ENCODE measurements around the gene CATSPERE.

Gene CATSPERE

GRCh38 chr1:244583358-244583982 is 122.4 kb downstream of the CATSPERE start:
- TF ChIP-seq JUND (IDR thresholded peaks at IDR 0.05; ENCODE audit: low read depth): no peak
- in situ Hi-C loops (cut with HindIII; ENCODE audit: low pct_unique_long_range_greater_than_20kb, low sequenced_read_pairs): no loop called here
- no peak for DNase-seq (ENCODE audit: low read depth in 1 of 2, low spot score in 1 of 2)

- DNase-seq (ENCODE audit: low read depth in 1 of 2, low spot score in 1 of 2): no peak
- no peak for TF ChIP-seq JUND (IDR thresholded peaks at IDR 0.05; ENCODE audit: low read depth)
- in situ Hi-C loops (cut with HindIII; ENCODE audit: low pct_unique_long_range_greater_than_20kb, low sequenced_read_pairs): no loop called here
Observed at GRCh38 chr1:244585867-244586266, 124.8 kb downstream of the CATSPERE start.

- DNase-seq (ENCODE audit: low read depth in 1 of 2, low spot score in 1 of 2): no peak
- TF ChIP-seq JUND (IDR thresholded peaks at IDR 0.05; ENCODE audit: low read depth): no peak
- in situ Hi-C loops (cut with HindIII; ENCODE audit: low pct_unique_long_range_greater_than_20kb, low sequenced_read_pairs): no loop called here
Observed at GRCh38 chr1:244590670-244591069, 129.6 kb downstream of the CATSPERE start.

GRCh38 chr1:244598611-244599010 is 137.5 kb downstream of the CATSPERE start:
- TF ChIP-seq JUND (IDR thresholded peaks at IDR 0.05; ENCODE audit: low read depth): no peak
- in situ Hi-C loops (cut with HindIII; ENCODE audit: low pct_unique_long_range_greater_than_20kb, low sequenced_read_pairs): no loop called here
- no peak for DNase-seq (ENCODE audit: low read depth in 1 of 2, low spot score in 1 of 2)

DNA sequence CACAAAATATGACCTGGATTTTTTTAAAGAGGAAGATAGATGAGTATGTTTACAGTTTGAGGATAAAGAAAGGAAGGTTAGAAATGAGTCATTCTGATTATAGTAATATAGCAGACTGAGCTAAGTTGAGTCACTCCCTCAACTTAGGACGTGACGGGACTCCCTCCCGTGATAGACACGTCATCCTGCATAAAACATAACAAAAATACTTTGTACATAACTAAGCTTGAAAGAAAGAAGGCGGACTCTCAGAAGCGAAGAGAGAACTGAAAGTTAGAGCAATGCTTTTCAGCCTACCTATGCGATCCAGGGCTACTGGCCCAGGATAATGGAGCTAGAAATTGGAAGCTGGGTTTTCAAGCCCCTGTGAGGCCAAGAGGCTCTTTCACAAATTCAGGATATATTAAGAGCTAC is 138.9 kb downstream of the CATSPERE start:
- DNase-seq (ENCODE audit: low read depth in 1 of 2, low spot score in 1 of 2): no peak
- in situ Hi-C loops (cut with HindIII; ENCODE audit: low pct_unique_long_range_greater_than_20kb, low sequenced_read_pairs): no loop called here
- no peak for TF ChIP-seq JUND (IDR thresholded peaks at IDR 0.05; ENCODE audit: low read depth)

GRCh38 chr1:244601336-244601735 is 140.3 kb downstream of the CATSPERE start:
- TF ChIP-seq JUND (IDR thresholded peaks at IDR 0.05; ENCODE audit: low read depth): no peak
- in situ Hi-C loops (cut with HindIII; ENCODE audit: low pct_unique_long_range_greater_than_20kb, low sequenced_read_pairs): no loop called here
- DNase-seq (ENCODE audit: low read depth in 1 of 2, low spot score in 1 of 2): no peak

DNA sequence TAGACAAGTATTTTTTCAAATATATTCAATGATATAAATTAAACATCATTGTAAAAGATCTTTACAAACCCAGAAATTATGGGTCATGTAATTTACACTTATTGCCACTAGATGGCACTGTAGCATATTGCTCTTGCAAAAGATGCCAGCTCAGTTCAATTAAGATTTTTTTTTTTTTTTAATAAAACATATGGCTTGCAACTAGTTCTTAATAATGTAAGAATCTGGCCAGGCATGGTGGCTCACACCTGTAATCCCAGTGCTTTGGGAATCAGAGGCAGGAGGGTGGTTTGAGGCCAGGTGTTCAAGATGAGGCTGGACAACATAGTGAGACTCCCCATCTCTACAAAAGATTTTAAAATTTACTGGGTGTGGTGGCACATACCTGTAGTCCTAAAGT is 142.4 kb downstream of the CATSPERE start:
- peak in 1 of 2 experiments; percentile 48 for DNase-seq (ENCODE audit: low read depth in 1 of 2, low spot score in 1 of 2)
- no peak for TF ChIP-seq JUND (IDR thresholded peaks at IDR 0.05; ENCODE audit: low read depth)
- in situ Hi-C loops (cut with HindIII; ENCODE audit: low pct_unique_long_range_greater_than_20kb, low sequenced_read_pairs): no loop called here

GRCh38 chr1:244605835-244606370 is 144.8 kb downstream of the CATSPERE start:
- in situ Hi-C loops (cut with HindIII; ENCODE audit: low pct_unique_long_range_greater_than_20kb, low sequenced_read_pairs): no loop called here
- DNase-seq (ENCODE audit: low read depth in 1 of 2, low spot score in 1 of 2): no peak
- no peak for TF ChIP-seq JUND (IDR thresholded peaks at IDR 0.05; ENCODE audit: low read depth)

- no peak for TF ChIP-seq JUND (IDR thresholded peaks at IDR 0.05; ENCODE audit: low read depth)
- no peak for DNase-seq (ENCODE audit: low read depth in 1 of 2, low spot score in 1 of 2)
- in situ Hi-C loops (cut with HindIII; ENCODE audit: low pct_unique_long_range_greater_than_20kb, low sequenced_read_pairs): no loop called here
Observed at GRCh38 chr1:244614113-244614836, 153.2 kb downstream of the CATSPERE start.

- in situ Hi-C loops (cut with HindIII; ENCODE audit: low pct_unique_long_range_greater_than_20kb, low sequenced_read_pairs): no loop called here
- TF ChIP-seq JUND (IDR thresholded peaks at IDR 0.05; ENCODE audit: low read depth): no peak
- DNase-seq (ENCODE audit: low read depth in 1 of 2, low spot score in 1 of 2): no peak
Observed at GRCh38 chr1:244614879-244615278, 153.8 kb downstream of the CATSPERE start.

DNA sequence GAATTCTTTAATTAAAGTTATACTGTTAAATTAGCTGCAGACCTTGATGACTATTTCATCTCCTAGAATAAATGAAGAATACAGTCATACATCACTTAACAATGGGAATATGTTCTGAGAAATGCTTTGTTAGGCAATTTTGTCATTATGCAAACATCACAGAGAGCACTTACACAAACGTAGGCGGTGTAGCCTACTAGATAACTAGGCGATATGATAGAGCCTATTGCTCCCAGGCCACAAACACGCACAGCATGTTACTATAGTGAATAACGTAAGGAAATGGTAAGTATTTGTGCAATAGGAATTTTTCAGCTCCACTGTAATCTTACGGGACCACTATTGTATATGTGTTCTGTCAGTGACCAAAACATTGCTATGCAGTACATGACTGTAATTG is 154.2 kb downstream of the CATSPERE start:
- TF ChIP-seq JUND (IDR thresholded peaks at IDR 0.05; ENCODE audit: low read depth): no peak
- no peak for DNase-seq (ENCODE audit: low read depth in 1 of 2, low spot score in 1 of 2)
- in situ Hi-C loops (cut with HindIII; ENCODE audit: low pct_unique_long_range_greater_than_20kb, low sequenced_read_pairs): no loop called here

DNA sequence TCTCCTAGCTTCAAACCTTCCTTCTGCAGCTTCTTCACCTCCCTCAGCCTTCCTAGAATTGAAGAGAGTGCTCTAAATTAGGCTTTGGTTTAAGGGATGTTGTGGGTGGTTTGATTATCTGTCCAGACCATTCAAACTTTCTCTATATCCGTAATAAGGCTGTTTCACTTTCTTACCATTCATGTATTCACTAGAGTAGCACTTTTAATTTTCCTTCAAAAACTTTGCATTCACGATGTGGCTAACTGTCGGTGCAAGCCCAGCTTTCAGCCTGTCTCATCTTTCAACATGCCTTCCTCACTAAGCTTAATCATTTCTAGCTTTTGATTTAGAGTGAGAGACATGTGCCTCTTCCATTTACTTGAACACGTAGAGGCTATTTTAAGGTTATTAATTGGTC is 165.6 kb downstream of the CATSPERE start:
- no peak for TF ChIP-seq JUND (IDR thresholded peaks at IDR 0.05; ENCODE audit: low read depth)
- no peak for DNase-seq (ENCODE audit: low read depth in 1 of 2, low spot score in 1 of 2)
- in situ Hi-C loops (cut with HindIII; ENCODE audit: low pct_unique_long_range_greater_than_20kb, low sequenced_read_pairs): no loop called here

DNA sequence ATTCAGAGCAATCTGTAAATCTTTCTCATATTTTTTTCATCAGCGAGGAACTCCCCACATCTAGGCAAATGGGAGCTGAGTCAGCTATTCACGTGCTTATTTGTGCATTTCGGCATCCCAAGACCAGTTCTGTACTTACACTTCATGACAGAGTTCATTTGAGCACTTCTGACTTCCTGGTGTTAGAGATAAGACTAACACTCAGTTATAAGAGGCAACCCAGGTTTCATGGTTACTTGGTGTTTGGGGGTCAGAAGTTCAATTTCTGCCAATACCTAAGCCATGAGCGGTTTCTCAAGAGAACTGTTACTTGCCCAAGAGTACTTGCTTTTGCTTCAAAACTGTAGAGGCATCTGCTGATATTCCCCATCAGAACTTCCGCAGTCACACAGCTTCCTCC is 167.7 kb downstream of the CATSPERE start:
- in situ Hi-C loops (cut with HindIII; ENCODE audit: low pct_unique_long_range_greater_than_20kb, low sequenced_read_pairs): no loop called here
- no peak for DNase-seq (ENCODE audit: low read depth in 1 of 2, low spot score in 1 of 2)
- TF ChIP-seq JUND (IDR thresholded peaks at IDR 0.05; ENCODE audit: low read depth): no peak

All from T47D (cell line).